OCI-LY7 (cell line): ENCODE data around the gene LCK. TPM values are rescaled to one million over a fixed set of nuclear protein-coding genes. Genes with fewer than 3 reads are reported as not detected.

Experiments used
- BruUV-seq: library from RNA; stranded (reverse); fragments of 400-500 nt; replicated peaks from 2 replicates; lab custom pipeline; 2021; lab: Mats Ljungman, UMichigan
- CTCF ChIA-PET: fragments of 300-600 bp; sonication (Branson Sonifier 250); formaldehyde crosslinking; loops from one replicate; lab custom pipeline; 2022; ENCODE audit warnings: antibody characterized with exemption; ENCODE audit not compliant: unreplicated experiment; lab: Charles Lee
- POLR2A ChIA-PET: fragments of 300-600 bp; sonication (Branson Sonifier 250); formaldehyde crosslinking; loops from one replicate; lab custom pipeline; 2022; ENCODE audit warnings: antibody characterized with exemption; lab: Charles Lee
- DNase-seq: peaks from one replicate; pipeline ENCODE4 v3.0.0-alpha.2; 2015; ENCODE audit warnings: low spot score
- H2AFZ ChIP-seq: fragments of 200-600 bp; sonication (generic), shearing (Covaris generic); 2 replicates; pipeline ENCODE4 v1.6.1; 2014; ENCODE audit warnings: mild to moderate bottlenecking, antibody characterized with exemption, low read length, moderate library complexity
- H3K27ac ChIP-seq: fragments of 200-600 bp; sonication (generic); 2 replicates; pipeline ENCODE4 v1.5.1; 2014; ENCODE audit warnings: mixed run types, low read depth, mild to moderate bottlenecking, moderate library complexity, low read length, inconsistent platforms; ENCODE audit not compliant: poor library complexity, severe bottlenecking
- H3K36me3 ChIP-seq: fragments of 200-600 bp; sonication (generic); 2 replicates; pipeline ENCODE4 v1.6.1; 2014; ENCODE audit warnings: mild to moderate bottlenecking, antibody characterized with exemption, low read length, moderate library complexity, mixed read lengths; ENCODE audit not compliant: insufficient read depth
- H3K4me1 ChIP-seq: fragments of 200-600 bp; sonication (generic); 2 replicates; pipeline ENCODE4 v1.5.1; 2014; ENCODE audit warnings: mild to moderate bottlenecking, low read length; ENCODE audit not compliant: insufficient read depth, poor library complexity, severe bottlenecking
- H3K4me2 ChIP-seq: fragments of 200-600 bp; sonication (generic); 2 replicates; pipeline ENCODE4 v1.6.1; 2014; ENCODE audit warnings: mild to moderate bottlenecking, low read length
- H3K4me3 ChIP-seq: fragments of 200-600 bp; sonication (generic); 2 replicates; pipeline ENCODE4 v1.5.1; 2014; ENCODE audit warnings: mild to moderate bottlenecking, low read depth, low read length; ENCODE audit not compliant: poor library complexity, severe bottlenecking
- H3K79me2 ChIP-seq: fragments of 200-600 bp; sonication (generic); 2 replicates; pipeline ENCODE4 v1.6.1; 2016; ENCODE audit warnings: low read depth, mild to moderate bottlenecking, low read length, moderate library complexity, mixed read lengths; ENCODE audit not compliant: insufficient read depth
- H3K9me2 ChIP-seq: fragments of 200-600 bp; sonication (generic); 2 replicates; pipeline ENCODE4 v1.6.1; 2016; ENCODE audit warnings: mild to moderate bottlenecking, low read length, mixed read lengths; ENCODE audit not compliant: insufficient read depth
- H3K9me3 ChIP-seq: fragments of 200-600 bp; sonication (generic); 2 replicates; pipeline ENCODE4 v1.6.1; 2014; ENCODE audit warnings: mild to moderate bottlenecking, mixed run types, low read length, mixed read lengths
- H4K20me1 ChIP-seq: fragments of 200-600 bp; sonication (generic); 2 replicates; pipeline ENCODE4 v1.6.1; 2014; ENCODE audit warnings: mild to moderate bottlenecking, antibody characterized with exemption, low read length, moderate library complexity, mixed read lengths; ENCODE audit not compliant: insufficient read depth
- EZH2phosphoT487 ChIP-seq: fragments of 200-600 bp; sonication (generic); IDR thresholded peaks from 2 replicates; pipeline ENCODE4 v1.6.1; 2018; ENCODE audit warnings: low read depth, borderline replicate concordance, mild to moderate bottlenecking, mixed run types, antibody characterized with exemption, low read length, moderate library complexity, mixed read lengths
- intact Hi-C: fragments of 100-400 bp; cut with micrococcal nuclease; formaldehyde crosslinking; loops from one replicate; pipeline ENCODE4 v1.10.0; 2022; ENCODE audit not compliant: unreplicated experiment
- total RNA-seq, 2 experiments: library from RNA; depleted of rRNA in 1 of 2; stranded (reverse); fragments of >200 nt in 1 of 2; shearing (Covaris generic) in 1 of 2; gene quantifications; 2 replicates each; pipeline ENCODE4 v1.2.3, GENCODE V29; 2014 to 2022
- TF ChIP-seq, protein P1 (sequence below): fragments of 200-600 bp; sonication (generic); conservative IDR thresholded peaks from 2 replicates; pipeline ENCODE4 v1.5.1; 2014; ENCODE audit warnings: mild to moderate bottlenecking, antibody characterized with exemption, low read length, moderate library complexity, mixed read lengths

The LCK gene
- total RNA-seq, 2 experiments from 2014 or later, result 146 to 218 TPM

- CTCF ChIA-PET, result interaction anchor here (0.7 to 1.7 kb wide), 2 partner anchors 10 to 25 kb away, joined by 3 to 6 read pairs; no protein-coding TSS in a partner anchor
- H3K27ac ChIP-seq, result peak overlapping the region; percentile 98
These were observed 14.8 kb downstream of the LCK start for GRCh38 chr1:32265846-32266245.

GRCh38 chr1:32266921-32267591 is 16.0 kb downstream of the LCK start:
- Histone ChIP-seq H3K4me2 (peak overlapping the region; percentile 44), H3K9me2 (no peaks in the 10 kb centered on the region), H3K36me3 (peaks cover 10% of the 10 kb centered on the region), H3K4me3 (peak overlapping the region; percentile 25), H3K4me1 (peaks cover 72% of the 10 kb centered on the region), H3K9me3 (no peaks in the 10 kb centered on the region), H3K27ac (peak overlapping the region; percentile 75), H2AFZ (no peak overlapping the region), H4K20me1 (no peaks in the 10 kb centered on the region), H3K79me2 (peaks cover 25% of the 10 kb centered on the region; the same call in 1 of the 2 replicates)
- CTCF ChIA-PET, result interaction anchor here (1.7 kb wide), 1 partner anchor 12 kb away, joined by 6 read pairs; no protein-coding TSS in a partner anchor
- DNase-seq, result peak; percentile 60
- TF ChIP-seq, protein P1, sequence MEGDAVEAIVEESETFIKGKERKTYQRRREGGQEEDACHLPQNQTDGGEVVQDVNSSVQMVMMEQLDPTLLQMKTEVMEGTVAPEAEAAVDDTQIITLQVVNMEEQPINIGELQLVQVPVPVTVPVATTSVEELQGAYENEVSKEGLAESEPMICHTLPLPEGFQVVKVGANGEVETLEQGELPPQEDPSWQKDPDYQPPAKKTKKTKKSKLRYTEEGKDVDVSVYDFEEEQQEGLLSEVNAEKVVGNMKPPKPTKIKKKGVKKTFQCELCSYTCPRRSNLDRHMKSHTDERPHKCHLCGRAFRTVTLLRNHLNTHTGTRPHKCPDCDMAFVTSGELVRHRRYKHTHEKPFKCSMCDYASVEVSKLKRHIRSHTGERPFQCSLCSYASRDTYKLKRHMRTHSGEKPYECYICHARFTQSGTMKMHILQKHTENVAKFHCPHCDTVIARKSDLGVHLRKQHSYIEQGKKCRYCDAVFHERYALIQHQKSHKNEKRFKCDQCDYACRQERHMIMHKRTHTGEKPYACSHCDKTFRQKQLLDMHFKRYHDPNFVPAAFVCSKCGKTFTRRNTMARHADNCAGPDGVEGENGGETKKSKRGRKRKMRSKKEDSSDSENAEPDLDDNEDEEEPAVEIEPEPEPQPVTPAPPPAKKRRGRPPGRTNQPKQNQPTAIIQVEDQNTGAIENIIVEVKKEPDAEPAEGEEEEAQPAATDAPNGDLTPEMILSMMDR, result no peak
- TF ChIP-seq EZH2phosphoT487, result no peak
- BruUV-seq, result no TSS peak
- POLR2A ChIA-PET, result interaction anchor here (0.6 to 3.3 kb wide), 7 partner anchors 11 to 50 kb away, joined by 3 to 23 read pairs (median 5); partner anchors contain the start of genes EIF3I, LCK and TMEM234
- intact Hi-C loops, result no loop called here

More at GRCh38 chr1:32265846-32266245, 14.8 kb downstream of the LCK start:
- Histone ChIP-seq H3K4me1 (peaks cover 72% of the 10 kb centered on the region), H3K4me2 (peak overlapping the region; percentile 78), H3K79me2 (peaks cover 30% of the 10 kb centered on the region; the same call in 1 of the 2 replicates), H3K9me3 (no peaks in the 10 kb centered on the region), H3K9me2 (no peaks in the 10 kb centered on the region), H3K4me3 (peak overlapping the region; percentile 26), H2AFZ (no peak overlapping the region), H4K20me1 (no peaks in the 10 kb centered on the region), H3K36me3 (peaks cover 10% of the 10 kb centered on the region)
- POLR2A ChIA-PET, result interaction anchor here (0.6 to 3.3 kb wide), 9 partner anchors 8 to 438 kb away, joined by 3 to 23 read pairs (median 6); partner anchors contain the start of genes HDAC1, LCK and MARCKSL1
- no TSS peak for BruUV-seq
- TF ChIP-seq EZH2phosphoT487, result no peak
- TF ChIP-seq, protein P1, result no peak
- intact Hi-C loops, result loop anchor here (1.0 kb wide), 1 partner anchor 16 kb away; no protein-coding TSS in a partner anchor
- DNase-seq, result no peak
